Endothelial cell (in vitro differentiated cells): ENCODE results near the gene GCKR. TPM values are rescaled to one million over a fixed set of nuclear protein-coding genes. Genes with fewer than 3 reads are reported as not detected.

Experiments
- DNase-seq: peaks from one replicate; pipeline ENCODE4 v3.0.0; 2021; ENCODE audit warnings: low spot score
- H3K27ac Mint-ChIP-seq: one replicate; pipeline ENCODE4 v1.8.0; 2021; ENCODE audit warnings: mixed read lengths, inconsistent platforms; ENCODE audit not compliant: unreplicated experiment
- H3K27me3 Mint-ChIP-seq: one replicate; pipeline ENCODE4 v1.8.0; 2021; ENCODE audit warnings: mild to moderate bottlenecking, moderate library complexity, mixed read lengths, inconsistent platforms; ENCODE audit not compliant: unreplicated experiment
- H3K36me3 Mint-ChIP-seq: one replicate; pipeline ENCODE4 v1.8.0; 2021; ENCODE audit warnings: mild to moderate bottlenecking, low read depth, mixed read lengths, inconsistent platforms; ENCODE audit not compliant: unreplicated experiment
- H3K4me1 Mint-ChIP-seq: one replicate; pipeline ENCODE4 v1.8.0; 2021; ENCODE audit warnings: mild to moderate bottlenecking, mixed read lengths, inconsistent platforms; ENCODE audit not compliant: unreplicated experiment
- H3K4me3 Mint-ChIP-seq: one replicate; pipeline ENCODE4 v1.8.0; 2021; ENCODE audit warnings: mild to moderate bottlenecking, mixed read lengths, inconsistent platforms; ENCODE audit not compliant: unreplicated experiment
- H3K9me3 Mint-ChIP-seq: one replicate; pipeline ENCODE4 v1.8.0; 2021; ENCODE audit warnings: mixed read lengths, inconsistent platforms; ENCODE audit not compliant: unreplicated experiment
- CTCF ChIP-seq: fragments of 200-600 bp; sonication (generic); IDR thresholded peaks from one replicate; pipeline ENCODE4 v1.5.0; 2021; ENCODE audit warnings: antibody characterized with exemption; ENCODE audit not compliant: unreplicated experiment
- total RNA-seq: library from RNA; stranded (reverse); fragmentation: NEBNext Ultra II Directional; extraction: Animal tissue kit (Norgen Biotek cat#: 25700); gene quantifications from one replicate; pipeline ENCODE4 v1.2.1, GENCODE V29; 2021; ENCODE audit not compliant: unreplicated experiment

GCKR gene
- total RNA-seq, 1 donor from 2014 or later, result 0.59 TPM

DNA sequence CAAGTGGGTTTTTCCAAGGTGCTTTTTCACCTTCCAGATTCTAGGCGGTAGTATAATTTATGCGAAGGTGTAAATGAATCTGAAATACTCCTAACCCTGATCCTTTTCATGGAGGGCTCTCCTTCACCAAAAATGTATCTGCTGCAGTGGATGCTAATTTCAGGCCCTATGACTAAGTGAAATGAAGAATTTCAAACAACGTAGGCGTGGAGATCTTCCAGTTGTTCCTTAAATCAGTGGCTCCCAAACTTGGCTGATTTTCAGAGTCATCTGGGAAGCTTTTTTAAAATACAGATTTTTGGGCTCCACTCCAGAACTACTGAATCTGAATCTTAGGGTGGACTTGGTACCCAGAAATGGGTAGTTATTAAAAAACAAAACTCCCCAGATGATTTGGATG is 5.5 kb downstream of the GCKR start:
- no peaks in the 10 kb centered on the region for H3K36me3 Mint-ChIP-seq
- no peak for TF ChIP-seq CTCF
- no peaks in the 10 kb centered on the region for H3K9me3 Mint-ChIP-seq
- H3K27ac Mint-ChIP-seq, result no peak overlapping the region
- no peak overlapping the region for H3K4me3 Mint-ChIP-seq
- H3K4me1 Mint-ChIP-seq, result peaks cover 3% of the 10 kb centered on the region
- no peak for DNase-seq
- H3K27me3 Mint-ChIP-seq, result peaks cover 10% of the 10 kb centered on the region

GRCh38 chr2:27506587-27506986 is 9.9 kb downstream of the GCKR start:
- Mint-ChIP-seq H3K4me1 (no peaks in the 10 kb centered on the region), H3K27me3 (peaks cover 7% of the 10 kb centered on the region), H3K27ac (no peak overlapping the region), H3K4me3 (peak overlapping the region; percentile 9), H3K36me3 (no peaks in the 10 kb centered on the region), H3K9me3 (no peaks in the 10 kb centered on the region)
- no peak for TF ChIP-seq CTCF
- DNase-seq, result no peak

- TF ChIP-seq CTCF, result no peak
- Mint-ChIP-seq H3K9me3 (no peaks in the 10 kb centered on the region), H3K4me1 (no peaks in the 10 kb centered on the region), H3K4me3 (peak overlapping the region; percentile 9), H3K27ac (no peak overlapping the region), H3K36me3 (no peaks in the 10 kb centered on the region), H3K27me3 (peaks cover 7% of the 10 kb centered on the region)
- DNase-seq, result no peak
These were observed 10.7 kb downstream of the GCKR start for GRCh38 chr2:27507293-27507692.

DNA sequence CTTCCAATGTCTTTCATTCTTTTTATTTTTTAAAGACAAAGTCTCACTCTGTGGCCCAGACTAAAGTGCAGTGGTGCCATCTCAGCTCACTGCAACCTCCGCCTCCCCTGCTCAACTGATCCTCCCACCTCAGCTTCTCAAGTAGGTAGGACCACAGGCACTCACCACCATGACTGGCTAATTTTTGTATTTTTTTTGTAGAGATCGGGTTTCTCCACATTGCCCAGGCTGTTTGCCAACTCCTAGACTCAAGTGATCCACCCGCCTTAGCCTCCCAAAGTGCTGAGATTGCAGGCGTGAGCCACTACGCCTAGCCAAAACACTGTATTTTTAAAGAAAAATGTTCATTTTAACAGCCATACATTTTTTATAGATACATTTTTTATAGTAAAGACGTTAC is 12.7 kb downstream of the GCKR start:
- DNase-seq, result no peak
- TF ChIP-seq CTCF, result no peak
- Mint-ChIP-seq H3K4me3 (no peak overlapping the region), H3K9me3 (no peaks in the 10 kb centered on the region), H3K4me1 (no peaks in the 10 kb centered on the region), H3K27me3 (peaks cover 7% of the 10 kb centered on the region), H3K27ac (no peak overlapping the region), H3K36me3 (no peaks in the 10 kb centered on the region)

DNA sequence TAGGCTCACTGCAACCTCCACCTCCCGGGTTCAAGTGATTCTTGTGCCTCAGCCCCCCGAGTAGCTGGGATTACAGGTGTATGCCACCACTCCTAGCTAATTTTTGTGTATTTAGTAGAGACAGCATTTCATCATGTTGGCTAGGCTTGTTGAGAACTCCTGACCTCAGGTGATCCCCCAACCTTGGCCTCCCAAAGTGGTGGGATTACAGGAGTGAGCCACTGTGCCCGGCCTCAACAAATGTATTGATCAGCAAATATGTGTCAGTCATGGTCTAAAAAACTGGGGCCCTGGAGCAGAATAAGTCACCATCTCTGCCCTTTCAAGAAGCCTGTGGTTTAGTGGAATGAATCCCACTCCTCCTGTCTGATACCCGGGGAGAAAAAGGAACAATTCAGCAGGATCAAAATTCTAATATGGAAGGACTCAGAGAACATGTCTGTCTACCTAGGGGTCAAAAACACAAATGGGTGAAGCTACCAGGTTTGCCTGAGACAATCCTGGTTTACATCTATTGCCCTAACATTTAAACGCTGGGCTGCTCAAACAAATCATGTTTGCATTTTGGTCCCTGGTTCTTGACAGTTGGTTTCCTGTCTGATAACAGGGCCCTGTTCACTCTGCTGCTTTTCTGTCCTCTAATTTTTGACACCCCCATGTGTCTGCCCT is 21.6 kb downstream of the GCKR start:
- no peaks in the 10 kb centered on the region for H3K9me3 Mint-ChIP-seq
- H3K36me3 Mint-ChIP-seq, result no peaks in the 10 kb centered on the region
- H3K4me1 Mint-ChIP-seq, result no peaks in the 10 kb centered on the region
- H3K27me3 Mint-ChIP-seq, result peaks cover 2% of the 10 kb centered on the region
- no peak for TF ChIP-seq CTCF
- no peak for DNase-seq
- H3K27ac Mint-ChIP-seq, result no peak overlapping the region
- no peak overlapping the region for H3K4me3 Mint-ChIP-seq
